Activated CD8-positive, alpha-beta memory T cell treated with anti-CD3 and anti-CD28 coated beads, Interleukin-2, amount 50 U/mL, for 24 hours (primary cell): Measurements from ENCODE around the gene CAMK1.

Source experiments
- DNase-seq: peaks from one replicate; pipeline ENCODE4 v3.0.0-alpha.2; 2020; ENCODE audit errors: extremely low read depth

The CAMK1 gene

DNA sequence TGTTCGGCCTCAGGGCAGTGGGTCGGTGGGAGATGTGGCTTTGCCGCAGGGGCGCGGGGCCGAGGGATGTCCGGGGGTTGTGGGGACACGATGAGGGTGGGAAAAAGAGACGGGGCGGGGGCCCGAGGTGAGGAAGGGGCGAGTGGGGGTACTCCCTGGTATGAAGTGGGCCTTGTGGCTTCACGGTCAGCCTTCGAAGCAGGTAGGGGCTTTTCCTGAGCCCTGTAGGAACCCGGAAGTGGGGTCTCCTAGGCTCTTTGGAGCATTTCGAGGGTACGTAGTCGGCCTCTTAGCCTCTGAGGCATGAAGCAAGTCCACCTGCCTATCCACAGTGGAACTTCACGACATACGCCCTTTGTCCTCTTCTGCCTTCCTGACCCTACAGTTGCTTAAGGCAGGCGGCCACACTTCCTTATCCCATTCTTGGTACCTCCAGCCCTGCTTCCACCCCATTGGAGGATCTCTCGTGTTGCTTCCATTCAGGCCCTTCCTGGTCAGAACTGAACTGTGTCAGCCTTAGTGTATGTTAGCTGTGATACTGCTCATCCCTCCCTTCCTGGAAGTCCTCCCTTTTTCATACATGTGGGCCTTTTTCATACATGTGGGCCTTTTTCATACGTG, 23.5 kb upstream of the CAMK1 start:
- no peak for DNase-seq

DNA sequence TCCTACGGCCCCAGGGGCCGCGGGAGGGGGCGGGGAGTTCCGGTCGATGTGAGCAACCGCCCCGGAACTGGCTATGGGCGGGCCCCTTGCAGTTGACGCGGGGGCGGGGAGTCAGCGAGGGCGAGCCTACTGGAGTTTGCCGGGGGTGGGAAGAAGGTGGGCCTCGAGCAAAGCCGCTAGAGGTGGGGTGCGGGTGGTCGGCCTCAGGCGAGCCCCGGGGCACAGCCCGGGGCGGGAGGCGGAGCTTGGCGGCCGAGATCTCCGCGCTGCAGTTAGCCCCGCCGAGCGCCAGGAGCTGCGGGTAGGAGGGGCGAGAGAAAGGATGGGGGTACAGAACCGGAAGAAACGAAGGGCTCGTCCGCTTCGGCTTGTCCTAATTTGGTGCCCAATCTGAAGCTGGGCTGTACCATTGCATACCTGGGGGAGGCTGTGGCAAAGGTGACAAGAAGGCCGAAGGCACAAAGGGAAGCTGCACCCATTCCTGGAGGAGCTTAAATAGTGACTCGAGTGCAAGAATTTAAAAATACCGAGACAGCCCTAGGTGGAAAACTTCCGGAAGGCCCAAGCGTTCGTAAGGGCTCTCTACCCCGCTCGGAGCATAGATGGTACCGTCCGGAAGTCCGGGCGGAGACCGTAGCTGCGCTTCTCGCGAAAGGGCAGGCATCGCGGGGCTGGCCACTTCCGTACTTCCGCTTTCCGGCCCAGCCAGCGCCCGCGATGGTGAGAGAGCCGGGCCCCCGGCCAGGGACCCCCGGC, 22.8 kb upstream of the CAMK1 start, which contains the start of the genes ARPC4 and TADA3:
TSS of gene ARPC4 (plus strand) at position 678 of the 756 bp plus-strand sequence. CDS start at position 718, 40 bp downstream.
TSS of gene TADA3 (minus strand) at position 69 of the 756 bp plus-strand sequence. CDS start 1,007 bp downstream, outside the sequence.
- peak; percentile 76 for DNase-seq

DNA sequence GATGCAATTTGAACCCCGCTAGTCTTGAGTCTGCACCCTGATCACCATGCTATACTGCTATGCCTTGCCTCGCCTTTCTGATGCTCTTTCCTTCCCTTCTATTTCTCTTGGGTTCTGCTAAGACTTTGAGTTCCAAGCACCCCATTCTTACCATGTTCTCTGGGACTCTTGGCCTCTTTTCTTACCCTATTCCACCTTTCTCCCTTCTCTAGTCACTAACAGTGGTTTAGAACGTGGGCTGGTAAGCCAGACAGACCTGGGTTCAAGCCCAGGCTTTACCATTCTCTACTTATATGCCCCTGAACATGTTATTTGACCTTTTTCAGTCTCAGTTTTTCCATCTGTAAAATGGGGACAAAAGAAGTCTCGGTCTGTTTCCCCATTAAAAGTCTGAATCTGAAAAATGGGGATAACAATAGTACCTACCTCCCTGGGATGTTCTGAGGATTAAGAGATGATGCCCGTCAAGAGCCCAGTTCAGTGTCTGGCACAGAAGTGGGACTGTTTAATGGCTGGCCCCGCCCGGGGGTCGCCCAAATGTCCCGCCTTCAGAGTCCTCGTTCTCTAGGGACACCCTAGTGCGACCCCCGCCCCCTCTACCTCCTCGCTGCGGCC, 22.1 kb upstream of the CAMK1 start:
- DNase-seq, result no peak

DNA sequence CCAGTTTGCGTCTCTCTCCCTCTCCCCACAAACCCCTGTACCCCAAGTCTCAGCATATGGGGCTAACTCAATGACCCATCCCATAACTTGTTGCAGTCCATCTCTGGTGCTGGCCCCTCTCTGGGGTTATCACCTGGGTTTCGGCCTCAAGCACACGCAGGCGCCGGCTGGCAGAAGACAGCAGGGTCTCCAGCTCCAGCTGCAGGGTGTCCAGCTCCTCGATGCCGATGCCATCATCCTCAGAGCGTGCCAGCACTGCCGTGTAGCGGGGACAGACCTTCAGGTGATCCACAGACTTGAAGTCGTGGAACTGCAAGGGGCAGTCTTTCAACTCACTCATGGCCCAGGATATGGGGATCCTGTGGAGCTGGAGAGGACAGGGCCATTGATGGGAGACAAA, 21.4 kb upstream of the CAMK1 start:
- no peak for DNase-seq

DNA sequence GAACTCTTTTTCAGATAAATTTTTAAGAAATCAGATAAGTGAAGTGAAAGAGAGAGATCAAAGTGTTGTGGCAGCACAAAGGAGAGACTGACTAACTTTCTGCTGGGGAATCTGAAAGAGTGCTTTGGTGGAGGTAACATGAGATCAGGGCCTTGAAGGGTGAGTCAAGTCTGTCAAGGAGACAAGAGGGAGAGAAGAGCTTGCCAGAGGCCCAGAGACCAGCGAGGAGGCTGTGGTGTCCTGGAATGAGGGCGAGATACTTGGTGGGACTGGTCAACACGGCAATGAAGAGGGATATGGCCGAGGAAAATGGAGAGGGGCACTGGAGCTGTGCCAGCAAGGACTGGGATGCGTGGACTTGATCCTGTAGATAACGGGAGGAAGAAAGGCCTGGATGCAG, 18.0 kb upstream of the CAMK1 start:
- no peak for DNase-seq

DNA sequence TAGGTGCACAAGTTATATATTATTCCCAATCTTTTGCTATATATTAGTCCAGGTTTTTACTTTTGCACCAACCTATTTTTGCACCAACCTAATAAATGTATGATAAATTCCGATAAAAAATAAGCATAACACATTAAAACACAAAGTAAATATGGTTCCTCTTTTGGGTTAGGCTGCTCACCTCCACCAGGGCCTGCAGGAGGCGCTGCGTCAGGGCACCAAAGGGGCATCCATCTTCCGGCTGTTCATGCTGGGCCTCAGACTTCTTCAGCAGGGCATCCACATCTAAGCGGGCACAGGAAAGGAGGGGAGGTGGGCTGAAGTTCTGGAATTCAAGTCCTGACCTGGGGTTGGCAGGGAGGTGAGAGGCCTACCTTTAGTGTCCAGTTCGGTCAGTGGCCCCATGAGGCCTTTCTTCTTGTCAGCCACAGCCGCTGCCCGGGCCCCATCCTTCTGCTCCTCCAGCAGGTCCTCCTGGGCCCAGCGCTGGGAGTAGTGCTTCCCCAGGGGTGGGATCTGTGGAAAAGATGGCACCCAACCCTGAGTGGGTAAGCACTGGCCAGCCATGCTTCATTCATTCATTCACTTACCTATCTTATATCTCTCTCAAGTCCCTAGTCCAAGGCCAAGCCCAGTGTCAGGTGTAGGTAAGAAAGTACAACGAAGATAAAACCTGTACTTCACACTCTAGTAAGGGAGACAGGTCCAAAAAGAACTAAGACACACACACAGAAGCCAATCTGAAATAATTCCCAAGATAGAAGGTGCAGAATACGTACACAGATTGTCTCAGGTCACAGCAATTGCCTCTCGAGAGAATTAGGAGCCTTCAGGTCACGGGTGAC, 17.3 kb upstream of the CAMK1 start:
- no peak for DNase-seq

DNA sequence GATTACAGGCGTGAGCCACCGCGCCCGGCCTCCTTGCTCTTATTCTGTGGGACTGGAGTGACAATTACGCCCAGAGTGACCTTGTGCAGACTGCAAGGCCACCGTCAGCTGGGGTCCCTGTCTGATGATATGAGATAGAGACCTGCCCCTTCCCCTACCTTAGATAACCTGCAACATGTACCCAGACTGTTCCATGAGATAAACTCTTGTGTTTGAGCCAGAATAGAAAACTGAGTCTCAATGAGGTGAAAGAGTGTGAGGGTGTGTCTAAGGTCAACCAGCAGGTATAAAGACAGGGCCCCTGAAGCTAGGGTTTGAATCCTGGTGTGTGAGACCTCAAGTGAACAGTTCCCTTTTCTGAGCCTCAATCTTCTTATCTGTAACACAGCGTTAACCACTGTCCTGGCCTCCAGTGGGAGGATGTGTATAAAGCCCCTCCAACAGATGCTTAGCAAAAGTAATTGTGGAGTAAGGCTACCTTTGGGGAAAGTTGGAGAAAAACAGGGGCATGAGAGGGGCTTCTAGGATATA, 16.5 kb upstream of the CAMK1 start:
- no peak for DNase-seq

DNA sequence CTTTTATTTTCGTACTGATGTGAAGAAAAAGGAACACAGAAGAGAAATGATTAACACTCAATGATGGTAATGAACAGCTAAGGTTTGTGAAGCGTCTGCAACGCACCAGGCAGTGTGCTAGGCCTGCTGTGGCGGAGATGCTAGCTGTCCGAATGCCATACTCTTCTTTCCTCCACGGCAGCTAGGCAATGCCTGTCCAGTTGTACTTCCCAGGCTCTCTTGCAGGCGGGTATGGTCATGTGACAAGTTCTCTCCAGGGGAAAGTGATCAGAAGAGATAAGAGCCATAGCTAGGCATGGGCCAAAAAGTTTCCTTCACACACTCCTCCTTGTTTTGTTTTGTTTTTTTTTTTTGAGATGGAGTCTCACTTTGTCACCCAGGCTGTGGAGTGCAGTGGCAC, 15.9 kb upstream of the CAMK1 start:
- no peak for DNase-seq

DNA sequence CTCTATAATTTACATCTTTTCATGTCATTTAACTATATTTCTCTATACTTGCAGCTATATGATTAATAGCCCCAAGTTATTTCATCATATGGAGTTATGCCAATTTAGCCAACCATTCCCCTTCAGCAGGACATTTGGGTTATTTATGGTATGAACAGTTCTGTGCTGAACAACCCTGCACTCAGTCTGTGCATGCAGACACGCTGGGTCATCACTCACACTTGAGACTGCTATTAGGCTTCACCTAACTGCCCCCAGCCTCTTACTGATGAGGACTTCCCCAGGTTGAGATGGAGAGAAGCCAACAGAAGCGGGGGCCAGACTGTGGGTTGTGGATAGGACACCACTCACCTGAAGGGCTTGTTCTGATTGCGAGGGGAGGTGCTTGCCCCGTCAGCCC, 15.2 kb upstream of the CAMK1 start:
- DNase-seq, result no peak

DNA sequence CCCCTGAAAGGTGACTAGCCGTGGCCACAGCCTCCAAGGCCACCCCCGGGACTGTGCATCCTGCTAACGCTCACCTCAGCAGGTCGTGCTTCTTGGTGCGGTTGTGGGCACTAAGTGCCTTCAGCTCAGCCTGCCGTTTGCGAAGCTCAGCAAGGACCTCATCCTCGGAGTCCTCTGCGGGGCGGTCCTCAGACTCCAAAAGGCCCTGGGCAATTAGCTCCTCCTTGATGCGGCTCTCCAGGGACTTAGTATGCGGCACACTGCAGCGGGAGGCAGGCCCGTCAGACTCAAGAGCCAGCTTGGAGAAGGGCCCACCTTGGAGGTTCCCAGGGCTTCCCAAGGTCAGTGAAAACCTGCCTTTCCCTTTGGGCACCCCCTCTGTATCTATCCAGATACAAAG, 14.2 kb upstream of the CAMK1 start:
- no peak for DNase-seq

DNA sequence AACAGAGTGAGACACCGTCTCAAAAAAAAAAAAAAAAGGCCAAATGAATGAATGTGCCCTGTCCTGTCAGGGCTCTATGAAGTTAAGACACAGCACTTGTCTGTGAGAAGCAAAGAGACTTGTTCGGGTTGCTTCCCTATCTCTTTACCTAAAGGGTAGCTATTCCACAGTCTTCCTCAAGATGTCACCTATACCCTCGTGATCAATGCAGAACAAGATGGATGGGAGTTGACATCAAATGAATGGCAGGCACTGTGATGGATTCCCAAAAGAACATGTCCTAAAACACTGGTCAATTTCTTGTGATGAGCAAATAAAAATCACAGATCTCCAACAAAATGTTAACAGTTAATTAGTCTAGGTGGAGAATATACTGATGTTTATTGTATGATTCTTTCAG, 13.0 kb upstream of the CAMK1 start:
- DNase-seq, result no peak

DNA sequence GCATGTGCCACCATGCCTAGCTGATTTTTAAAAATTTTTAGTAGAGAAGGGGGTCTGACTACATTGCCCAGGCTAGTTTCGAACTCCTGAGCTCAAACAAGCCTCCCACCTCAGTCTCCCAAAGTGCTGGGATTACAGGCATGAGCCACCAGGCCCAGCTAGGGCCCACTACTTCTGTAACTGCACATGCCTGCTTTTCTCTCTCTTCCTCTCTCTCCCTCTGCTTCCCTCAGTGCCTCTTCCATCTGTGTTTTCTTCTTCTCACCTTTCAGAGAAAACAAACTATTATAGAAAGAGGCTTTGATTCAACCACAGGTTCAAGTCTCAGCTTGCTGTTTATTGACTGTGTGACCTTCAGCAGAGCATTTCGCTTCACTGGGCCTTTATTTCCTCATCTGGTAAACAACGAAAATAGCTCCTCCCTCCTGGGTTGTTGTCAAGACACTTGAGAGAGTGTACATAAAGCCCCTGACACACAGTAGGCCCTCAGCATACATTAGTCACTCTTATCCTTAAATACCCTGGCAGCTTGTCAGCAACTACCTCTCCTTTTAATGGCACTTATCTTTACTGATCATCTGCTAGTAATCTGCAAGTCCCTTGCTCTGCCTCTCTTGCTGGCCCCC, 12.3 kb upstream of the CAMK1 start:
- DNase-seq, result no peak

DNA sequence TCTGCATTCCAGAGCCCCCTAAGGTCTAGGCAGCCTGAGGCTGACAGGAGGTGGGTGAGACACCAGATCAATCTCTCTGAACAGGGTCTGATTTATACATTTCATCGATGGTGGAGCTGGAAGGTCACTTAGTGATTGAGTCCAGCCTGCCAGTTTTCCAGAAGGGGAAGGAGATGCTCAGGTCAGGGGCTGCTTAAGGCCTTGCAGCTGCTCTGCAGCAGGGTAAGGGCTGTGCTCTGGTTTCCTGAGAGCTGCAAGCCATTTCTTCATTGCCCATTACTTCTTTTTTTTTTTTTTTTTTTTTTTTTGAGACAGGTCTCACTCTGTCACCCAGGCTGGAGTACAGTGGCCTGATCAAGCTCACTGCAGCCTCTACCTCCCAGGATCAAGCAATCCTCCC, 11.8 kb upstream of the CAMK1 start:
- DNase-seq, result no peak

DNA sequence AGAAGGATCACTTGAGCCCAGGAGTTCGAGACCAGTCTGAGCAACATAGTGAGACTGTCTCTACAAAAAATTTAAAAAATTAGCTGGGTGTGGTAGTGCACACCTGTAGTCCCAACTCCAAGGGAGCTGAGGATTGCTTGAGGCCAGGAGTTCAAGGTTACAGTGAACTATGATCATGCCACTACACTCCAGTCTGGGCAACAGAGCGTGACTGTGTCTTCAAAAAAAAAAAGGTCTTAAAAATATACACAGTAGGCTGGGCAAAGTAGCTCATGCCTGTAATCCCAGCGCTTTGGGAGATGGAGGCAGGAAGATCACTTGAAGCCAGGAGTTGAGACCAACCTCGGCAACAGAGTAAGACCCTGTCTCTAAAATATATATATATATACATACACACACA, 11.2 kb upstream of the CAMK1 start:
- DNase-seq, result no peak

DNA sequence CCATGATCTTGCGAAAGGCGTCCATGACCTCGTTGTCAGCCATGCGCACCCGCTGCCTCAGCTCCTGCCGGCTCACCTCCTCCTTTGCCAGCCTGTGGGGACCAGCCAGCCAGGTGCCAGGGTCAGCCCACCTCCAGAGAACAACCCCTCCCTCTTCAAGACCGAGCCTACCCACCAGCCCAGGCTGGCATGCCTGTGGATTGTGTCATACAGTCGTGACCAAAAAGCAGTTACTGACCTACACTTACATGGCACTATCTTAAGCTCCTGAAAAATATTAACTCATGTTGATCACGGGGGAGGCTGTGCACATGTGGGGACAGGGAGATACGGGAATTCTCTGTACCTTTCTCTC, 10.7 kb upstream of the CAMK1 start:
- DNase-seq, result no peak

DNA sequence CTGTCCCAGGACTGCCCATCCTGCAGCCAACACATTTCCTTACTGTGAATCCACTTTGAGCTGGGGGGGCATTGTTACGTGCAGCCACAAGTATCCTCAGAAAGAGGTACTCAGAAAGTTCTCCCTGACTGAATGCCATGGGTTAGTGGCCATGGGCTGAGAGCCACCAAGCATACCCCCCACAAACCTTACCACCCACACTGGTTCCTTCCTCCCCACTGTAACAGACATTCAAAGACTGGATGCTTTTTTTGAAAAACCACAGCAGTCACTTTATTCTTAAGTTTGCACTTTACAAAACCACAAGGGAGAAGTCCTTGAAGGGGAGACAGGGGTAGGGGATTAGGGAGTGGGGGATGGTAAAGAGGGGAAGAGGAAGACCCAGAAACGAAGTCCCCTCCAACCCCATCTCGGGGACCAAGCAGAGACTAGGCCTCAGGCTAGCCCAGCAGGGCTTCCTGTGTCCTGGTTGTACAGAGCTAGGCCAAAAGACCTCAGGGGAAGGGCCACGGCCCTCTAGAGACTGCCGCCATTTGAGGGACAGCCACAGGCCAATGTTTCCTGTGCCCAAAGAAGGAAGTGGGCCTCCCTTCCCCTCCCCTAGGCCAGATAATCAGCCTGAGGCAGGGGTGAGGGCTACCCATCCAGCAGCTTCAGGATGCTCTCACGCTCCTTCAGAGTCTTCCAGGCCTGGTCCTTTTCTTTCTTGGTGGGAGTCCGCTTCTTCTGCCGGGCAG, 10.1 kb upstream of the CAMK1 start:
- no peak for DNase-seq

DNA sequence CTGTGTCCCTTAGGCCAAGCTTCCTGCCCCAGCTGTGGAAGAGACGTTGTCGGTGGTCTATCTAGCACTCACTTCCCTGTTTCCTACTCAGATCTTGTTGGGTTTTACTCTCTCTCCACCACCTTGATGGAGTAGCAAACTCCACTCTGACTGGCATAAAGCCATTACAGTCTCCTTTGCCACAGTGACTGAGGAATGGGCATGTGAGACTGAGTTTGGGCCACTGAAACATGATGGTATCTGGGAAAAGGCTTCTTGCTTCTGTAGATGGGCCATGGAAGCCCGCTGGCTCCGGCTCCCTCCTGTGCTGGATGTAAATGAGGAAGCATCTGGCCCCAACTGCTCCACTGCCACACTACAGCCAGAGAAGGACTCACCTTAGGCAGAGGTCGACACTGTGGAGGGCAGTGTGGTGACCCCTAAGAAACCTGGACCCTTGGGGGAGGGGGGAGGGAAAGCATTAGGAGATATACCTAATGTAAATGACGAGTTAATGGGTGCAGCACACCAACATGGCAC, 9.4 kb upstream of the CAMK1 start:
- DNase-seq, result no peak

DNA sequence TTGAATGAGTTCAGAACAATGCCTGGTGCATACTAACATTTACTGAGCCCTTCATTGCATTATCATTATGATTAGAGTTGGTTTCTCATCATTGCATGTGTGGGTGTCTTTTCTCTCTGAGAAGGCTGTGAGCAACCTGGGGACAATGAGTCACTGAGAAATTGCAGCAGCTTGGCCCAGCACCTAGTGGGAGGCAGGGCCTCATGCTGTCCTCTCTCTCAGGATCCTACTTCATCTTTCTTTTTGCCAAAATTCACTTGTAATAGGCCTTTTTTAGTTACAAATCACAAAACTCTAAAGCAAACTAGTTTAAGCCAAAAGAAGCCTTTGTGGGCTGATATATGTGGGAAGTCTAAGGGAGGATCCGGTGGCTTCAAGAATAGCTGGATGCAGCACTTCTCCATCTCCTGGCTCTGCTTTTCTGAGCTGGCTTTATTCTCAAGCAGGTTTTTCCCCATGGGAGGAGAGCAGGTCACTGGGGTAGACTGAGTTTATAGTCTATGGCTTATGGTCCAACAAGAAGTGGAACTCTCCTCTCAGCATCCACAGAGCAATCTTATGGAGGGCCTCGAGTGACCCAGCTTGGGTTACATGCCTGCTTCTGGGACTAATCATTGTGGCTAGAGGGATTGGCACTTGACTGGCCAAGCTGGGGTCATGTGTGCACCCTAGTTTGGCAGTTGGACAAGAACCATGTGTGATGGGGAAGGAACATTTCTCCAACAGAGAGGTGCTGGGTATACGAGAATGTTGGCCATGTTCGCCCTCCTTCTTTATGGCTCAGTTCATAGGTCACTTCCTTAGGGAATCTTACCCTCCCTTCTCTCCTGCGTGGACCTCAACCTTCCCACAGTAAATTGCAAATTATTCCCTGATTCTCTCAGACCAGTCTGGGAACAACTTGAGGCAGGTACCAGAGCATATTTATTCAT, 8.7 kb upstream of the CAMK1 start:
- DNase-seq, result no peak

DNA sequence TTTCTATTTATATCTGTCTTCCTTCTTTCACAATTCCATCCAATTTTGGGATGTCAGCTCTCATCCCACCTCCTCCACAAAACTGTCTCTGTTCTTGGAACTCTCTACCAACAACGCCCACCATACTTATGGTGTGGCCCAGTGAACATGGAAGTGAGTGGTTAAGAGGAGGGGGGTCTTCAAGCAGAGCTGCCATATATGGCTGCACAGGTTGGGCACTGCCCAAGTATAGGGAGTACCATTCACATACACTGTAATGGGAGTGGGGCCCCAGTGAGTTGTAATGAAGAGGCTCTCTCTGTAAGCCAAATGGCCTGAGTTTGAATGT, 7.9 kb upstream of the CAMK1 start:
- DNase-seq, result no peak
